Esophagus muscularis mucosa (tissue), 3 donors: ENCODE data around the gene SZT2.

Experiments
- CTCF ChIP-seq, 3 experiments: fragments of 200-600 bp in 2 of 3; fragments of 450-650 bp in 1 of 3; sonication (generic) in 2 of 3; IDR thresholded peaks; one replicate each; pipeline ENCODE4 v1.5.1; 2017 to 2019; ENCODE audit warnings: antibody characterized with exemption in 3 of 3, mild to moderate bottlenecking in 2 of 3, moderate library complexity in 1 of 3
- POLR2AphosphoS5 ChIP-seq, 2 donors: sonication (generic); formaldehyde crosslinking; IDR thresholded peaks; one replicate each; pipeline ENCODE4 v1.6.1; 2017; ENCODE audit warnings: antibody characterized with exemption in 2 of 2

GRCh38 chr1:43415901-43416300 lies 26.2 kb downstream of the SZT2 start:
- TF ChIP-seq CTCF (IDR thresholded peaks at IDR 0.05) (no peak), POLR2AphosphoS5 (IDR thresholded peaks at IDR 0.05) (no peak)
